ENCODE results near the gene PRAC2.

PRAC2 gene

GRCh38 chr17:48724251-48725003 lies 1.4 kb downstream of the PRAC2 start:
- peaks cover 26% of the 10 kb centered on the region for H3K4me1 ChIP-seq (ENCODE audit: low read depth, poor library complexity, severe bottlenecking)
- H3K27me3 ChIP-seq (ENCODE audit: insufficient read depth, low read depth): peaks cover 8% of the 10 kb centered on the region; the same call in 1 of the 2 replicates
- H3K4me3 ChIP-seq (IDR thresholded peaks at IDR 0.05; ENCODE audit: insufficient read depth, low read depth, low read length): no peak overlapping the region
- H3K9ac ChIP-seq: no peak overlapping the region
- TF ChIP-seq CTCF (conservative IDR thresholded peaks at IDR 0.05; ENCODE audit: low read depth, low read length): peak; percentile 88
- no peak overlapping the region for H3K27ac ChIP-seq
- no peaks in the 10 kb centered on the region for H3K79me2 ChIP-seq (ENCODE audit: insufficient read depth, low read depth)
- no peaks in the 10 kb centered on the region for H3K36me3 ChIP-seq (ENCODE audit: insufficient read depth)
- H4K20me1 ChIP-seq (ENCODE audit: insufficient read depth): no peaks in the 10 kb centered on the region; the same call in 1 of the 2 replicates
- H2AFZ ChIP-seq (ENCODE audit: low read depth): peak overlapping the region; percentile 19; the same call in 1 of the 2 replicates
- no peak overlapping the region; the same call in 1 of the 2 replicates for H3K4me2 ChIP-seq

- H3K4me2 ChIP-seq: no peak overlapping the region
- H3K4me1 ChIP-seq (ENCODE audit: low read depth, poor library complexity, severe bottlenecking): peaks cover 25% of the 10 kb centered on the region
- H3K36me3 ChIP-seq (ENCODE audit: insufficient read depth): no peaks in the 10 kb centered on the region
- no peaks in the 10 kb centered on the region; the same call in 1 of the 2 replicates for H4K20me1 ChIP-seq (ENCODE audit: insufficient read depth)
- peaks cover 8% of the 10 kb centered on the region; the same call in 1 of the 2 replicates for H3K27me3 ChIP-seq (ENCODE audit: insufficient read depth, low read depth)
- H3K4me3 ChIP-seq (IDR thresholded peaks at IDR 0.05; ENCODE audit: insufficient read depth, low read depth, low read length): no peak overlapping the region
- H2AFZ ChIP-seq (ENCODE audit: low read depth): peak overlapping the region; percentile 19; the same call in 1 of the 2 replicates
- no peak for TF ChIP-seq CTCF (conservative IDR thresholded peaks at IDR 0.05; ENCODE audit: low read depth, low read length)
- no peak overlapping the region for H3K27ac ChIP-seq
- H3K79me2 ChIP-seq (ENCODE audit: insufficient read depth, low read depth): no peaks in the 10 kb centered on the region
- H3K9ac ChIP-seq: no peak overlapping the region
Measured at GRCh38 chr17:48725004-48725287, 2.0 kb downstream of the PRAC2 start.

GRCh38 chr17:48725288-48726064 lies 2.5 kb downstream of the PRAC2 start:
- Histone ChIP-seq H3K4me2 (no peak overlapping the region), H3K27me3 (ENCODE audit: insufficient read depth, low read depth) (peaks cover 8% of the 10 kb centered on the region; the same call in 1 of the 2 replicates), H3K79me2 (ENCODE audit: insufficient read depth, low read depth) (no peaks in the 10 kb centered on the region), H2AFZ (ENCODE audit: low read depth) (0 out of 2 replicates have a peak overlapping the region, but pooled peaks have one; percentile 19), H3K36me3 (ENCODE audit: insufficient read depth) (no peaks in the 10 kb centered on the region), H4K20me1 (ENCODE audit: insufficient read depth) (no peaks in the 10 kb centered on the region; the same call in 1 of the 2 replicates), H3K27ac (no peak overlapping the region), H3K4me1 (ENCODE audit: low read depth, poor library complexity, severe bottlenecking) (peaks cover 20% of the 10 kb centered on the region), H3K9ac (no peak overlapping the region), H3K4me3 (IDR thresholded peaks at IDR 0.05; ENCODE audit: insufficient read depth, low read depth, low read length) (no peak overlapping the region)
- TF ChIP-seq CTCF (conservative IDR thresholded peaks at IDR 0.05; ENCODE audit: low read depth, low read length): no peak

GRCh38 chr17:48726114-48726915 lies 3.3 kb downstream of the PRAC2 start:
- Histone ChIP-seq H4K20me1 (ENCODE audit: insufficient read depth) (no peaks in the 10 kb centered on the region; the same call in 1 of the 2 replicates), H2AFZ (ENCODE audit: low read depth) (no peak overlapping the region), H3K79me2 (ENCODE audit: insufficient read depth, low read depth) (no peaks in the 10 kb centered on the region), H3K4me2 (no peak overlapping the region), H3K4me1 (ENCODE audit: low read depth, poor library complexity, severe bottlenecking) (peaks cover 11% of the 10 kb centered on the region), H3K27me3 (ENCODE audit: insufficient read depth, low read depth) (peaks cover 8% of the 10 kb centered on the region; the same call in 1 of the 2 replicates), H3K27ac (no peak overlapping the region), H3K9ac (no peak overlapping the region), H3K36me3 (ENCODE audit: insufficient read depth) (no peaks in the 10 kb centered on the region), H3K4me3 (IDR thresholded peaks at IDR 0.05; ENCODE audit: insufficient read depth, low read depth, low read length) (no peak overlapping the region)
- no peak for TF ChIP-seq CTCF (conservative IDR thresholded peaks at IDR 0.05; ENCODE audit: low read depth, low read length)
